ENCODE data around the gene CLDN10.

The CLDN10 gene

GRCh38 chr13:95541911-95542474, 10.5 kb upstream of the CLDN10 start:
- DNase-seq (ENCODE audit: extremely low spot score): no peak
- POLR2A ChIA-PET: no interaction called here
- CTCF ChIA-PET: interaction anchor here (0.5 kb wide), 1 partner anchor 592 kb away, joined by 3 read pairs; no protein-coding TSS in a partner anchor
- no peak for TF ChIP-seq CTBP1 (IDR thresholded peaks at IDR 0.05; ENCODE audit: borderline replicate concordance)
- no peak for TF ChIP-seq TARDBP (IDR thresholded peaks at IDR 0.05)
- no peak for TF ChIP-seq FOXA1 (IDR thresholded peaks at IDR 0.05)
- no peak for TF ChIP-seq FOXM1 (IDR thresholded peaks at IDR 0.05; ENCODE audit: borderline replicate concordance)
- no peak for TF ChIP-seq HDGF (IDR thresholded peaks at IDR 0.05; ENCODE audit: borderline replicate concordance)
- TF ChIP-seq FOXK2 (IDR thresholded peaks at IDR 0.05): no peak
- no peak for TF ChIP-seq SP1 (IDR thresholded peaks at IDR 0.05)
- no peak for TF ChIP-seq LEF1 (IDR thresholded peaks at IDR 0.05; ENCODE audit: borderline replicate concordance)
- no peak for TF ChIP-seq ZNF384 (IDR thresholded peaks at IDR 0.05)
- no peak for TF ChIP-seq SUZ12 (IDR thresholded peaks at IDR 0.05)
- no peak for TF ChIP-seq PKNOX1 (IDR thresholded peaks at IDR 0.05)
- no peak for TF ChIP-seq L3MBTL2 (conservative IDR thresholded peaks at IDR 0.05)
- TF ChIP-seq NFRKB (IDR thresholded peaks at IDR 0.05): no peak
- TF ChIP-seq ELF4 (IDR thresholded peaks at IDR 0.05): no peak
- no peak for TF ChIP-seq BHLHE40 (IDR thresholded peaks at IDR 0.05; ENCODE audit: borderline replicate concordance)
- no peak for TF ChIP-seq ARNT (IDR thresholded peaks at IDR 0.05)

- TF ChIP-seq LEF1 (IDR thresholded peaks at IDR 0.05; ENCODE audit: borderline replicate concordance) (no peak), BHLHE40 (IDR thresholded peaks at IDR 0.05; ENCODE audit: borderline replicate concordance) (no peak)
- POLR2A ChIA-PET: no interaction called here
- DNase-seq (ENCODE audit: extremely low spot score): no peak
- CTCF ChIA-PET: no interaction called here
Measured at GRCh38 chr13:95544293-95544692, 8.2 kb upstream of the CLDN10 start.

GRCh38 chr13:95546919-95547318, 5.6 kb upstream of the CLDN10 start:
- ChIA-PET POLR2A (no interaction called here), CTCF (no interaction called here)
- no peak for DNase-seq (ENCODE audit: extremely low spot score)

GRCh38 chr13:95547531-95548167, 4.9 kb upstream of the CLDN10 start:
- TF ChIP-seq TARDBP (IDR thresholded peaks at IDR 0.05) (no peak), SP1 (IDR thresholded peaks at IDR 0.05) (no peak), LEF1 (IDR thresholded peaks at IDR 0.05; ENCODE audit: borderline replicate concordance) (no peak), ZNF384 (IDR thresholded peaks at IDR 0.05) (no peak), ARNT (IDR thresholded peaks at IDR 0.05) (no peak), HDGF (IDR thresholded peaks at IDR 0.05; ENCODE audit: borderline replicate concordance) (no peak), FOXK2 (IDR thresholded peaks at IDR 0.05) (no peak), BHLHE40 (IDR thresholded peaks at IDR 0.05; ENCODE audit: borderline replicate concordance) (no peak), FOXM1 (IDR thresholded peaks at IDR 0.05; ENCODE audit: borderline replicate concordance) (no peak), CTBP1 (IDR thresholded peaks at IDR 0.05; ENCODE audit: borderline replicate concordance) (no peak), SUZ12 (IDR thresholded peaks at IDR 0.05) (no peak), PKNOX1 (IDR thresholded peaks at IDR 0.05) (no peak), ELF4 (IDR thresholded peaks at IDR 0.05) (no peak), FOXA1 (IDR thresholded peaks at IDR 0.05) (no peak), NFRKB (IDR thresholded peaks at IDR 0.05) (no peak)
- ChIA-PET CTCF (no interaction called here), POLR2A (no interaction called here)
- DNase-seq (ENCODE audit: extremely low spot score): no peak

More at GRCh38 chr13:95546919-95547318, 5.6 kb upstream of the CLDN10 start:
- TF ChIP-seq ZNF384 (IDR thresholded peaks at IDR 0.05): 0 out of 2 replicates have a peak, but pooled peaks have one; percentile 19
- TF ChIP-seq SUZ12 (IDR thresholded peaks at IDR 0.05): no peak
- no peak for TF ChIP-seq LEF1 (IDR thresholded peaks at IDR 0.05; ENCODE audit: borderline replicate concordance)
- TF ChIP-seq L3MBTL2 (conservative IDR thresholded peaks at IDR 0.05): no peak
- no peak for TF ChIP-seq CTBP1 (IDR thresholded peaks at IDR 0.05; ENCODE audit: borderline replicate concordance)
- no peak for TF ChIP-seq BHLHE40 (IDR thresholded peaks at IDR 0.05; ENCODE audit: borderline replicate concordance)
- no peak for TF ChIP-seq PKNOX1 (IDR thresholded peaks at IDR 0.05)

GRCh38 chr13:95552208-95552538, 347 bp upstream of the CLDN10 start:
- DNase-seq (ENCODE audit: extremely low spot score): no peak
- TF ChIP-seq ELF4 (IDR thresholded peaks at IDR 0.05): no peak
- no peak for TF ChIP-seq L3MBTL2 (conservative IDR thresholded peaks at IDR 0.05)
- TF ChIP-seq TARDBP (IDR thresholded peaks at IDR 0.05): no peak
- ChIA-PET CTCF (no interaction called here), POLR2A (no interaction called here)

GRCh38 chr13:95553581-95554385, 1.3 kb downstream of the CLDN10 start:
- DNase-seq (ENCODE audit: extremely low spot score): no peak
- POLR2A ChIA-PET: no interaction called here
- TF ChIP-seq LEF1 (IDR thresholded peaks at IDR 0.05; ENCODE audit: borderline replicate concordance) (no peak), CTBP1 (IDR thresholded peaks at IDR 0.05; ENCODE audit: borderline replicate concordance) (no peak), ARNT (IDR thresholded peaks at IDR 0.05) (no peak)
- CTCF ChIA-PET: interaction anchor here (0.7 kb wide), 1 partner anchor 17 kb away, joined by 3 read pairs; no protein-coding TSS in a partner anchor

Measured in HEK293T (cell line).